ENCODE results near the gene EIF4A2.

- TF ChIP-seq CTCF (IDR thresholded peaks at IDR 0.05) = no peak
- TF ChIP-seq POLR2A (IDR thresholded peaks at IDR 0.05) = no peak
- TF ChIP-seq POLR2AphosphoS5 (IDR thresholded peaks at IDR 0.05) = no peak
These were observed 33.1 kb upstream of the EIF4A2 start for GRCh38 chr3:186750316-186750715.
